ENCODE results near the gene HRH3.

Gene HRH3

DNA sequence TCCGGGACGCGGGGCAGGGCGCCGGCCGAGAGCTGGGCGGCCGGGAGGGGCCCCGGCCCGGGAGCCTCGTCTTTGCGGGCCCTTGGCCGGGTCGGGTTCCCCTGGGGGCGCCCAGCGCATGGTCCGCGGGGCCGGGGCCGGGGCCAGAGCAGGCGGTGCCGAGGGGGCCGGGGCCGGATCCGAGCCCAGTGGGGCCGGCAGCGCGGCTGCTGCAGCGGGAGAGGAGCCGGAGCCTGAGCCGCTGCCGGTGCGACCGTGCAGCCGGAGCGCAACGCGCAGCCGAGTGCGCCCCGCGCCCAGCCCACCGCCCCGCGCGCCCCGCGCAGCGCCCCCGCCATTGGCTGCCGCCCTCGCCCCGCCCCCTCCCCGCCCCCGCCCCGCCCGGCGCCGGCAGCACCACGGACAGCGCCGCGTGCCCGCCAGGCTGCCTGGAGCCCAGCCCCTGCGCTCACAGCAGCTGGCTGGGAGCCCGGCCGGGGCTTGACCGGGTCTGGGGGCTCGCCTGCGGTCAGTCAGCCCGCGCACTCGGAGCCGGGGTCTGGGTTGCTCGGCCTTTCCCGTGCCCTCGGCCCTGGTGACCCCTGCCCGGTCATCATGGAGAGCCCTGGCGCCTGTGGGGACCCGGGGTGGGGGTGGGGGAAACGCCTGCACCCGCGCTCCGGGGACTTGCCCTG is at the start of gene HRH3:
Gene HRH3 (minus strand): TSS at position 287 of the 674 bp plus-strand sequence. CDS start 308 bp downstream, outside the sequence.
- DNase-seq (ENCODE audit: low spot score) = peak; percentile 93
- FAIRE-seq = peak; percentile 77

DNA sequence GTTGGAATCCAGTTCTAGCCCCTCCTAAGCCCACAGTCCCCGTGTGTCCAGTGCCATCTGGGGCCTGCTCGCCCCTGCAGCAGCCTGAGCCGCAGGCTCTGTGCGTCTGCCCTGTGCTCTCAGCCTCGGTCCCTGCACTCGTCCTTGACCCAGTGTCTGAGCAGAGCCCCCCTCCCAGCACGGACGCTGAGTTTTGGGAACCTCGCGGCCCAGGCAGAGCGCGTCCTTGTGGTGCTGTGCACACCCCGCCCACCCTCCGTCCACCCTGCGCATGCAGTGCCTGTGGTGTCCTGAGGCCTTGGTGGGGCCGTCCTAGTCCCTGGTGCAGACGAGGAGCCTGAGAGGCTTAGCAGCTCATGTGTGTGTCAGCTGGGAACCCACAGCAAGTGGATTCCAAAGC is 49.8 kb upstream of the HRH3 start:
- peak; percentile 73 for FAIRE-seq

DNA sequence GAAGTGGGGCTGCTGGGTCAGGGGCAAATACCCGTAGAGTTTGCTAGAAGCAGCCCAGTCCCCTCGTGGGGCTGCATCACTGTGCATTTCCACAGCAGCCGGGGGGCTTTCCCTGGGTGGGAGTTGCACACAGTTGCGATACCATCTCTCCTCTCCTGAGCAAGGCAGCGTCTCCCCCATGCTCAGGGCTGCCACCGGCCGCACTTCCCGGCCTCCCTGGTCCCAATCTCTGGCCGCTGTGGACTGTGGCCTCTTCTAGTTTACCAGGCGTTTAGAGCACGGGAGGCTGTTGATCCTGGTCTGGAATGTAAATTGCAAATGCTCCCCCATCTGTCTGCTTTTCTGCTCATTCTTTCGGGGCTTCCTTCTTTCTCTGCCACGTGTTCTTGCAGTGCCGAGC is 49.3 kb upstream of the HRH3 start:
- FAIRE-seq (no peak), DNase-seq (ENCODE audit: low spot score) (no peak)

More for the DNA sequence above, 49.8 kb upstream of the HRH3 start:
- no peak for DNase-seq (ENCODE audit: low spot score)

DNA sequence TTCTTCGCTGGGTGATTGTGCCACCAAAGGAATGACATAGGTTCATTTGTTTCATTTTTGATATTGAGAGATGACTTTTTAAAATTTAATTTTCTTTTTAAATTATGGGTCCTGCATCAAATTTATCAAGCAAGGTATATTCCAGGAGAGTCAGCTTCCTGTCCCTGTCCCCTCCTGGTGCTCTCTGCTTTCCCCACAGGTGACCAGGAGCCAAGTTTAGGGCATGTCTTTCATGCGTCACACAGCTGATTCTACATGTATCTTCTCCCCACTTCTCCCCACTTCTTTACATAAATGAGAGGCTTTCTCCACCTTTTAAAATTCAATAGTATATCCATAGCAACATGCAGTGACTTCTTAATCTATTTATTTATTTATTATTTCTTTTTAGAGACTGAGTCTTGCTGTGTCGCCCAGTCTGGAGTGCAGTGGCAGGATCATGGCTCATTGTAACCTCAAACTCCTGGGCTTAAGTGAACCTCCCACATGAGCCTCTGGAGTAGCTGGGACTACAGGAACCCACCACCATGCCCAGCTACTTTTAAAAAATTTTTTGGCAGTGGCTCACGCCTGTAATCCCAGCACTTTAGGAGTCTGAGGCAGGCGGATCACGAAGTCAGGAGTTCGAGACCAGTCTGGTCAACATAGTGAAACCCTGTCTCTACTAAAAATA is 48.3 kb upstream of the HRH3 start:
- FAIRE-seq (no peak), DNase-seq (ENCODE audit: low spot score) (no peak)

DNA sequence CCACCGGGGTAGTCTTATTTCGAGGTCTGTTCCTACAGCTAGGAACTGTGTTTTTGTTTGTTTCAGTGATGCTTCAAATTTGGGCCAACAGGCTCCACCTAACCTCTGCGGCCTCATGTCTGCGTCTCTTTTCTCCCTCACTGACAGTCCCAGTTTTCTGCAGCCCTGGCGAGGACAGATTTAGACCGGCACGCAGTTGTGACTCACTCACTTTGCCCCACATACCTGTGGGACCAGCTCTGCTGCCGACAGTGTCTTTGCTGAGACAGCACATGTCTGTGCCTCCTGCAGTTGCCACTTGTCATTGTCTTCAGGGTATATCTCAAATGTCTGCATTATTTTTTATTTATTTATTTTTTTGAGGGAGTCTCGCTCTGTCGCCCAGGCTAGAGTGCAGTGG is 47.5 kb upstream of the HRH3 start:
- peak; percentile 30 for FAIRE-seq
- peak; percentile 72 for DNase-seq (ENCODE audit: low spot score)

DNA sequence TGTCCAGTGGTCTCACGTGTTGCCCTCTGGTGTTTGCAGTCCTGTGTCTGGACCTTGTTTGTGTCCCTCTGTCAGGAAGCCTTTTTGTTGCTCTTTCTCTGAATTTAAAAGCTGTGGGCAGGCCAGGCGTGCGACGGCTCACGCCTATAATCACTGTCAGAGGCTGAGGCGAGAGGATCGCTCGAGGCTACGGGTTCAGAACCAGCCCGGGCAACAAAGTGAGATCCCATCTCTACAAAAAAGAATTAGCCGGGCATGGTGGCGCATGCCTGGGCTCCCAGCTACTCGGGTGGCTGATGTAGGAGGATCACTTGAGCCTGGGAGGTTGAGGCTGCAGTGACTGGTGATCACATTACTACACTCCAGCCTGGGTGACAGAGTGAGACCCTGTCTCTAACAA is 46.8 kb upstream of the HRH3 start:
- DNase-seq (ENCODE audit: low spot score) = no peak
- FAIRE-seq = no peak

DNA sequence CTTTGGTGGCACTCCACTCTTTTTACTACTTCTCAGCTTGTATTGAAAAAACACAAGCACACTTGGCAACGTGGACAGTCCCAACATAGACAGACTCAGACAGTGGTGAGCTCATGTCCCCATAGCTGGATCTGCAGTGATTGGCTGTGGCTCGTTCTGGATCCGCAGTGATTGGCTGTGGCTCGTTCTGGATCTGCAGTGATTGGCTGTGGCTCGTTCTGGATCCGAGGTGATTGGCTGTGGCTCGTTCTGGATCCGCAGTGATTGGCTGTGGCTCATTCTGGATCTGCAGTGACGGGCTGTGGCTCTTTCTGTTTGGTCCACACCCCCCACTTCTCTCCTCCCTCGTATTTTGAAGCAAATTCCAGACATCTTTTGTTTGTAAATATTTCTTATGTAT is 46.3 kb upstream of the HRH3 start:
- no peak for FAIRE-seq

DNA sequence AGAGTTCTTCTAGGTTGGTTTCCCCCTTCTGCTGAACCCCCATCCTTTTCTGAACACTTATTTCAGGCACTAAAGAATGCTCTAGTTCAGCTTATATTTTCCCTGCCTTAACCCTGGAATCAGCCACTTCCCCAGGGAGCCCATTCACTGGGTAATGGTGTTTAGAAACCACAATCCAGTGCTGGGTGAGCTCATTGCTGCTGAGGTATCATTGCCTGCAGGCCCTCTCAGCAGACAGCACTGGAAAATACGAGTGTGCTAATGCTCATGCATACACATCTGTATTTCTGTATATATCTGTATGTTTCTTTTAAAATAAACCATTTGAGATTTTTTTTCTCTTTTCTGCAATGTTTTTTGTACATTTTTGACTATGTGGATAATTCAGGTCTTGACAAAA is 45.3 kb upstream of the HRH3 start:
- FAIRE-seq (no peak), DNase-seq (ENCODE audit: low spot score) (no peak)

More for the DNA sequence above, 46.3 kb upstream of the HRH3 start:
- no peak for DNase-seq (ENCODE audit: low spot score)

DNA sequence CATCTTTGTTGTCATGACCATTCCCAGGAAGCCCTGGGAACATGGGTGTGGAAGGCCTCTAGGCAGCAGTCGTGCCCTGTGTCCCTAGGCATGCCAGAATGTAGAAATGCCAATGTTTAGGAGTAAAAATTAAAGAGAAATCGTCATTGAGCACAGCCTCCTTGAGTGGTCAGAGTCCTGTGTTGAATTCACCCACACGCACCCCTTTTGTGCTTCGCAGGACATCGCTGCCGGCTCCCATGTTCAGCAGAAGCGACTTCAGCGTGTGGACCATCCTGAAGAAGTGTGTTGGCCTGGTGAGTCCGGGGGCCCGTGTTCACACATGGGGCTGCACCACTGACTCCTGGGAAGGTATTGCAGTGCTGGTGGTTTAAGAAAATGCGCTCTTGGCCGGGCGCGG is 43.3 kb upstream of the HRH3 start:
- FAIRE-seq (no peak), DNase-seq (ENCODE audit: low spot score) (no peak)

DNA sequence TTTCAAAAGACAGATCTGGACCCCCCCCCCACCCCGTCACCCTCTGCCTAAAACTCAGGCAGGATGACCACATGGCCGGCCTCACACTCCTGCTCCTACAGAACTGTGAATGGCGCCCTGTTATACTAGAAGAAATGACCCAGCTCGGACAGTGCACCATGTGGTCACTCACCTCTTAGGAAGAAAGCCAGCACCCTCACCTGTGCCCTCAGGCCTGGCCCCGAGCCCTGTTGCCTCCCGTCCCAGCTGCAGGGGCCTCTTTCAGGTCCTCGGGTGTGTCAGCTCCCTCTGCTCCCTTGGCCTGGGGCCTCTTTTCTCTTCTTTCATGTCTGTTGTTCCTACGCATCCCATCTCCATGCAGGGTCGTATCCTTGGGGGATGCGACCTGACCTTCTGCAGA is 42.0 kb upstream of the HRH3 start:
- DNase-seq (ENCODE audit: low spot score) (no peak), FAIRE-seq (no peak)

DNA sequence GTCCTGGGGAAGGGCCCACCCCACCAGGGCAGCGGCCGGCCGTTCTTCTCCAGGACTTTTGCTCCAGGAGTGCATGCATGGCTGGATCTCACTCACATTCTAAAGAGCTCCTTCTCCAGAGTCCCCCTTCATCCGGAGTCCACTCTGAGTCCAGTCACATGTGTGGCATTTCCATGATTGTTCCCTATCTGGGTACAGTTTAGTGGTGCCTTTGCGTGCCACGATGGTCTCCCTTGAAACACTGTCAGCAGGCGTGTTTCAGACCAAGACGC is 39.2 kb upstream of the HRH3 start:
- DNase-seq (ENCODE audit: low spot score) (no peak), FAIRE-seq (no peak)

DNA sequence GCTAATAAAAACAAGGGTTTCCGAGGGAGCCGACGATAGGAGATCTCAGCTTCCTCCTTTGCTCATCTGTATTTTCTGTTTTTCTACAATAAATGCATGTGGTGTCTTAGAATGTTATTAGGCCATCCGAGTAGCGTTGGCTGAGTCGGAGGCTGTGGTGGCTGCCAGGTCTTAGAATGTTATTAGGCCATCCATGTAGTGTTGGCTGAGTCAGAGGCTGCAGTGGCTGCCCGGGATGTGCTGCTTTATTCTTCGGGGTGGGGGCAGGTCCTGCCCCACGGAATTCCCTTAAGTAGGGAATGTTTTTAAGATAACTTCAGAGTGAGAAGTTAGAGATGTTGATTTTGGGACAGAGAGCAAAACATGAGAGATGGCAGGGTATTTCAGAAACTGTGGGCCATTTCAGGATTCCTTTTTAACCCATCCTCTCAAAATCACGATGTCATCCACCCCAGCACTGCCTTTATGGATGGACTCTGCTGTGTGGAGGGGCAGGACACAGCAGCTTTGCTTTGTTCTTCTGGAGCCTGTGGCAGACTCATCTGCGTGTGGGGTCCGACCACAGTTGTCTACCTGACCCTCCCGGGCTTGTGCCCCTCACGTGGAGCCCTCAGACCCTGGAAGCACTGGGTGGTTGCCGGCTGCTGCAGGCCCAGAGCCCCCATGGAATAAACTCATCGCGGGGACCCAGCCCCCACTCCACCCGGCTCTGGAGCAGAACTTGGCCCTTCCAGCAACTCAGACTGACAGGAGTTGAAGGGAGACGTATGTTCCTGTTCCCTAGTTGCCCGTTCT is 38.6 kb upstream of the HRH3 start:
- FAIRE-seq (no peak), DNase-seq (ENCODE audit: low spot score) (no peak)

DNA sequence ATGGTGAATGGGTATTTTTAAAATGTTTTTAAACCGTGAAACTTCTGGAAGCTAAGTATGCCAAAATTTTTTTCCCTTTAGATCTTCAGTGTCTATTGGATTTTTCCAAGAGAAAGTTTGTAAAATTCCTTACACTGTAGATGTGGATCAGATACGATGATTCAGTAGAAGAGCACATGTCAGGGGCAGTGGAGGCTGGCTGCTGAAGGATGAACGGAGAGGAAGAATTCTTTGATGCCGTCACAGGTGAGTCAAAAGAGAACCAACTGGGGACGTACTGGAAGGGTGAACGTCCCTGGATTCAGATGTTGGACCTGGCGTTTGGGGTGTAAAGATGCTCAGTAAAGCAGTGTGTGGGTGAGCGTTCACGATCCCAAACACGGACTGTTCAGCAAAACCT is 35.9 kb upstream of the HRH3 start:
- no peak for DNase-seq (ENCODE audit: low spot score)
- FAIRE-seq = no peak

DNA sequence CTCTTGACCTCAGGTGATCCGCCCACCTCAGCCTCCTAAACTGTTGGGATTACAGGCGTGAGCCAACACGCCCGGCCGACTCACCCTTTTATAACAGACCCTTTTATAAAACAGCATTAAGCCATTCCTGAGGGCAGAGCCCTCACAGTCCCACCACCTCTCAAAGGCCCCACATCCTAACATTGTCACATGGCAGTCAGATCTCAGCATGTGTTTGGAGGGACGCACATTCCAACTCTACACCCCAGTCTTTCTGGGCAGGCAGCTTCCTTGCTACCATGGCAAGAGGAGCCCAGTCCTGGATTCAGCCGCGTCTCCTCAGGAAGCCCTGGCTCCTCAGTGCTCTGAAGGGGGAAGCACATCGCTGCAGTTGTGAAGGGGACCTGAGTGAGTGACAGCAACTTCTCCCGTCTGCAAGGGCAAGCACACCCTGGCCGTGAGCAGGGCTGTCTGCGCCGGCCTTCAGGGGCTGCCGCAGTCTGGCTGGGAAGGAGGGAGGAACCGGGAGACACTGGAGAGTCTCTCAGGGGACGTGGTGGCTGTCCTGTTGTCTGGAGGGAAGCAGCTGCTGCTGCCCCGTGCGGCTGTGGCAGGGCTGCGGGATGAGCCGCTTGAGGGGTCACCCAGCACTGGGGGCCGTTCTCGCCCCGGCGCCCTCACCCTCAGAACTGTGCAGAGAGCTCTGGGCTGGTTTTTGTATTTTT is 34.1 kb upstream of the HRH3 start:
- DNase-seq (ENCODE audit: low spot score) (no peak), FAIRE-seq (no peak)

DNA sequence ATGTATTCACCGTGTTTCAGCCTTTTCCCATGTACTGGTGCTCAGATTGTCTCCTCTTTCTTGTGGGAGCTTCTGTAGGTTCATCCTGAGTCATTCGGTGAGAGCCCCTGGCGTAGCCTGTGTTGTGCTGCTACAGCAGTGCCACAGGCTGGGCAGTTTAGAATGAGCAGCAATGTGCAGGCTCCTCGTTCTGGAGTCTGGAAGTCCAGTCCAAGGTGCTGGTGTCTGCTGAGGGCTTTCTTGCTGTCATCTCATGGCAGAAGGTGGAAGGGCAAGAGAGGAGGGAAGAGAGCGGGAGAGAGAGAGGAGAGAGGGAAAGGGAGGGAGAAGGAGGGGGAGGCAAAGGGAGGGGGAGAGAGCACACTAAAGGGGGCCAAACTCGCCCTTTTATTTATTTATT is 33.3 kb upstream of the HRH3 start:
- FAIRE-seq (no peak), DNase-seq (ENCODE audit: low spot score) (no peak)

DNA sequence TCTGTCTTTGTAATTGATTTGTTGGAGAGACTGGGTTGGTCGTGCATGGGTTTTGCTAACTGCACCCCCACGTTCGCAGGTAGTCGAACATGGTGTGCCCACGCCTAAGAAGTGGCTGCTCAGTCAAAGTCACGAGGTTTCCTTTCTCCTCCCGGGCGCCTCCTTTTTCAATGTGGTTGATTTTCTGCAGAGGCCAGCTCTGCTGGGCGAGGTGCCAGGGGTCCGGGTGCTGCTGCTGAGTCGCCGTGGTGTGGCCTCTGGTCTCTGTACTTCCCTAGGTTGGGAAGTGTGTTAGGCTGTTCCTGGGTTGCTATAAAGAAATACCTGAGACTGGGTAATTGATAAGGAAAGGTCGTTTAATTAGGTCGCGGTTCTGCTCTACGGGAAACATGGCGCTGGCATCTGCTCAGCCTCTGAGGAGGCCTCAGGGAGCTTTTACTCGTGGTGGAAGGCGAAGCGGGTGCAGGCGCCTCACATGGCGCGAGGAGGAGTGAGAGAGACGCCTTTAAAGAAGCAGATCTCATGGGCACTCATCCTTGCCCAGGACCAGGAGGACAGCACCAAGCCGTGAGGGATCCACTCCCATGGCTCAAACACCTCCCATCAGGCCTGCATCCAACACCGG is 32.4 kb upstream of the HRH3 start:
- FAIRE-seq (no peak), DNase-seq (ENCODE audit: low spot score) (no peak)

DNA sequence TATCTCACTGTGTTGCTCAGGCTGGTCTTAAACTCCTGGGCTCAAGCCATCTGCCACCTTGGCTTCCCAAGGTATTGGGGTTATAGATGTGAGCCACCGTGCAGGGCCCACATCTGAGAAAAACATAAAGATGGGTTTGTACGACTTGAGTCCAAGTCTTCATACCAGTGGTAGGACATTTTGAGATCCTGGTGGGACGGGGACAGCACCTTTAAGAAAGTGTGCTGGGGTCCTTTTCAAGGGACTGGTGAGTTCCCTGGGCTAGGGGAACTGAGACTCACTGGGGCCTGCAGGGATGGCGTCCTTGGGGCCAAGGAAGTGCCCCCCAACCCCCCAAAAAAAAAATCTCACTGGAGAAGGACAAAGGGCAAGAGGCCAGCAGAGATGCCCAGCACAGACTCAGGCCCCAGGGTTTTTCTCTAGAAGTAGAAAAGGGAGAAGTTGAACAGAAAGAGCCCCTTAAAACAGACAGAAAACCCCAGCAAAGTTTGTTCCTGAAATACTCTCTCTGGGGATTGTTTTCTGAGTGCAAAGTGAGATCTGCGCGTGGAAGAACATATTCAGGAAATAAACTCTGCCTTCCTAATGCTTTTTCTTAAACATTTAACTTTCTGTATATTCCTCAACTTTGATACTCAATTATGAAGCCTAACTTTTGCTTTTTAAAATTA is 28.9 kb upstream of the HRH3 start:
- FAIRE-seq (no peak), DNase-seq (ENCODE audit: low spot score) (no peak)

DNA sequence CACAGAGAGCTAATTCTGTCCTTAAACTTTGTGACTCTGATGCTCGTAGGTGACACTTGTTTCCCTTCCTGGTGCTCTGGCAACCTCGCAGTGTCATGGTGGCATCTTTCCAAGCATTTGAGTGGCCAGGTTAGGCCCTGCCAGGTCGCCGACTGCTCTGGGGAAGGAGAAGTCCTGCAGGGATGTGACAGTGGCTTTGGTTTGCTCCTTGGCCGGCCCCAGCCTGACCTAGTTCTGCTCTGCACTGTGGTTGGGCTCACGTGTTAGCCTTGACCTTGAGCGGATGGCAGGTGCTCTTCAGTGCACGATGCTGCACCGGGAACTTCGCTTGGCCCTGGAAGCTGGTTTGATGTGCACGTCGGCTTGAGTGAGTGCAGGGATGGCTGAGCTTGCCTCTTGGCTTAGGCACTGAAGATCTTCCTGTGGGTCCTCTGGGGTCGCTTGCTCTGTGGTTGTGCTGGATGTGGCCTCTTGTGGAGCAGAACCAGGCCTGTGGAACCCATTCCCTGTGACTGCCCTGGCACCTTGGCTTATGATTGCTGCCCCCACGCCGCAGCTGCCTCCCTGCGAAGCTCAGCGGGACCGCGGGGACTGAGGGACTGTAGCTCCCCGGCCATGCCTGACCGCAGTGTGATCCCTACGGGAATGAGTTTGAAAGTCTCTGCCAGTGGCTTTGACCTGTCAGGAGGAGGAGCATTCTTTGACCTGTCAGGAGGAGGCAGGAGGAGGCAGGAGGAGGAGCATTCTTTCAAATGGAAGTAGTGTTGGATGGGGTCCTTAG is 27.0 kb upstream of the HRH3 start:
- no peak for FAIRE-seq
- no peak for DNase-seq (ENCODE audit: low spot score)

DNA sequence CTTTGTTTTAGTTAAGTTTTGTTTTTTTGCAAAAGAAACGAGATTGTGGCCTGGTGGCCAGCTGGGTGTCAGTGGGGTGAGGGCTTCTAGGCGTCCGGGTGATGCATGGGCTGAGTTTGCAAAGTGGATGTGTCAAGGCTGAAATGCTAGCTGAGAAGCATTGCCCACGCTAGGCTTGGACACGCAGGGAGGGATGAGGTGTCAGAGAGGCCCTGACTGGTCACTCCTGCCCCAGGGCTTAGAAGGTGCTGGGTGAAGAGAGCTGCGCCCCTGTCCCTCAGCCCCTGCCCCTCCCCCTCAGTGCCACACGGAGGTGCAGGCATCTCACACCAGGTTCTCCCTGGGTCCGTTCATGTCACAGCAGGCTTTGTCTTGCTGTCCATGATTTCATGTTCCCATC is 26.4 kb upstream of the HRH3 start:
- FAIRE-seq (no peak), DNase-seq (ENCODE audit: low spot score) (no peak)

DNA sequence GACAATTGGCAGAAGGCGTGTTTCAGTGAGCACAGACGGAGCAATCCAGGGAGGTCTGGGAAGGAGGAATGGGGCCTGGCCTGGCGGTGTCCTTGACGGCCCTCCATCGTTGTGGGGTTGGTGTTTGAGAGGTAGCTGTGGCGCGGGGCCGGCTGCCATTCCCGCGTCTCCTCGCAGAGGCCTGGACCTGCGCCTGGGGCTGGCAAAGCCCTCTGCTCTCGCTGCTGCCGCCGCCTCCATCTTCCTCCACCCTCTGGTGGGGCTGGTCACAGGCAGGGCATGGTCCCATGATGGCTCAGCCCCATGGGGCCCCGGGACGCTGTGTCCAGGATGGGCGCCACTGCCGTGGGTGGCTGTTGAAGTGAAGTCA is 25.8 kb upstream of the HRH3 start:
- DNase-seq (ENCODE audit: low spot score) (no peak), FAIRE-seq (peak; percentile 5)
